ENCODE results near the gene GAS2.

Gene GAS2

GRCh38 chr11:22674470-22675439, 8.3 kb downstream of the GAS2 start:
- no peak for TF ChIP-seq CTCF (conservative IDR thresholded peaks at IDR 0.05)
- H3K27ac ChIP-seq, result peak overlapping the region; percentile 82

GRCh38 chr11:22677153-22677903, 10.9 kb downstream of the GAS2 start:
- no peak for TF ChIP-seq CTCF (conservative IDR thresholded peaks at IDR 0.05)
- no peak overlapping the region for H3K27ac ChIP-seq

- no peak for TF ChIP-seq CTCF (conservative IDR thresholded peaks at IDR 0.05)
- no peak overlapping the region for H3K27ac ChIP-seq
Measured at GRCh38 chr11:22680628-22681027, 14.2 kb downstream of the GAS2 start.

- no peak overlapping the region for H3K27ac ChIP-seq
- TF ChIP-seq CTCF (conservative IDR thresholded peaks at IDR 0.05), result no peak
Measured at GRCh38 chr11:22681281-22681812, 14.9 kb downstream of the GAS2 start.

- TF ChIP-seq CTCF (conservative IDR thresholded peaks at IDR 0.05), result no peak
- no peak overlapping the region for H3K27ac ChIP-seq
Measured at GRCh38 chr11:22684082-22684481, 17.7 kb downstream of the GAS2 start.

GRCh38 chr11:22685111-22685510, 18.7 kb downstream of the GAS2 start:
- no peak overlapping the region for H3K27ac ChIP-seq
- TF ChIP-seq CTCF (conservative IDR thresholded peaks at IDR 0.05), result no peak

GRCh38 chr11:22688914-22689313, 22.5 kb downstream of the GAS2 start:
- H3K27ac ChIP-seq, result no peak overlapping the region
- no peak for TF ChIP-seq CTCF (conservative IDR thresholded peaks at IDR 0.05)

Measured in VCaP (cell line).